GM12878 (cell line): Measurements from ENCODE around the gene RAPGEF1. TPM values are rescaled to one million over a fixed set of nuclear protein-coding genes. Genes with fewer than 3 reads are reported as not detected.

ENCODE experiments used
- BCL11A ChIP-seq: IDR thresholded peaks from 2 replicates; pipeline ENCODE4 v1.6.1; 2011; ENCODE audit warnings: low read depth, low read length
- CBFB ChIP-seq: IDR thresholded peaks from 2 replicates; pipeline ENCODE4 v1.6.1; 2016; ENCODE audit warnings: antibody characterized with exemption, low read depth
- CBX3 ChIP-seq: fragments of 200-600 bp; sonication (generic); IDR thresholded peaks from 2 replicates; pipeline ENCODE4 v1.6.1; 2016; ENCODE audit warnings: low read depth, borderline replicate concordance
- ETV6 ChIP-seq, 2 experiments: fragments of 450-650 bp in 1 of 2; IDR thresholded peaks in 1 of 2; conservative IDR thresholded peaks in 1 of 2; 2 replicates each; pipeline ENCODE4 v1.6.1; 2014; ENCODE audit warnings: antibody characterized with exemption in 1 of 2, borderline replicate concordance in 1 of 2, low read depth in 1 of 2, mild to moderate bottlenecking in 1 of 2, moderate library complexity in 1 of 2
- FOXM1 ChIP-seq: IDR thresholded peaks from 2 replicates; pipeline ENCODE4 v1.6.1; 2012; ENCODE audit warnings: low read depth, mild to moderate bottlenecking, inconsistent platforms, low read length, moderate library complexity
- HDAC6 ChIP-seq: fragments of 200-600 bp; sonication (generic); IDR thresholded peaks from one replicate; pipeline ENCODE4 v1.8.0; 2017; ENCODE audit warnings: antibody characterized with exemption; ENCODE audit not compliant: unreplicated experiment
- JUNB ChIP-seq: IDR thresholded peaks from 2 replicates; pipeline ENCODE4 v1.6.1; 2016; ENCODE audit warnings: antibody characterized with exemption, mild to moderate bottlenecking
- MXI1 ChIP-seq: fragments of 150-350 bp; IDR thresholded peaks from 2 replicates; pipeline ENCODE4 v1.6.1; 2011; ENCODE audit warnings: low read depth, mild to moderate bottlenecking, inconsistent platforms, low read length, improper control_type of control experiment
- MYB ChIP-seq: fragments of 150-350 bp; IDR thresholded peaks from 2 replicates; pipeline ENCODE4 v1.6.1; 2014; ENCODE audit warnings: mild to moderate bottlenecking, low read depth, low read length, borderline replicate concordance
- NFIC ChIP-seq: IDR thresholded peaks from 2 replicates; pipeline ENCODE4 v1.6.1; 2012; ENCODE audit warnings: low read depth, mild to moderate bottlenecking, inconsistent platforms, low read length, moderate library complexity
- NR2C2 ChIP-seq: IDR thresholded peaks from 2 replicates; pipeline ENCODE4 v1.6.1; 2011; ENCODE audit warnings: borderline replicate concordance, low read depth; ENCODE audit not compliant: control insufficient read depth, insufficient read length
- NRF1 ChIP-seq: conservative IDR thresholded peaks from 2 replicates; pipeline ENCODE4 v1.6.1; 2011; ENCODE audit warnings: mild to moderate bottlenecking, low read depth, low read length, improper control_type of control experiment
- PAX5 ChIP-seq: IDR thresholded peaks from 2 replicates; pipeline ENCODE4 v1.6.1; 2011; ENCODE audit warnings: low read depth, low read length, borderline replicate concordance
- PAX8 ChIP-seq: fragments of 450-650 bp; IDR thresholded peaks from 2 replicates; pipeline ENCODE4 v1.6.1; 2017; ENCODE audit warnings: mild to moderate bottlenecking, moderate library complexity
- RB1 ChIP-seq: fragments of 450-650 bp; formaldehyde crosslinking; IDR thresholded peaks from 2 replicates; pipeline ENCODE4 v1.6.1; 2017; ENCODE audit warnings: mild to moderate bottlenecking, borderline replicate concordance
- REST ChIP-seq: IDR thresholded peaks from 2 replicates; pipeline ENCODE4 v1.6.1; 2012; ENCODE audit warnings: mild to moderate bottlenecking, low read depth, low read length
- RFX5 ChIP-seq: IDR thresholded peaks from 2 replicates; pipeline ENCODE4 v1.6.1; 2011; ENCODE audit warnings: low read depth, low read length, improper control_type of control experiment
- SKIL ChIP-seq: fragments of 450-650 bp; IDR thresholded peaks from 2 replicates; pipeline ENCODE4 v1.6.1; 2017; ENCODE audit warnings: mild to moderate bottlenecking, low read depth, inconsistent platforms; ENCODE audit not compliant: poor library complexity, severe bottlenecking
- SMAD1 ChIP-seq: fragments of 450-650 bp; IDR thresholded peaks from 2 replicates; pipeline ENCODE4 v1.6.1; 2018; ENCODE audit warnings: mild to moderate bottlenecking, low read depth; ENCODE audit not compliant: partially characterized antibody
- SRF ChIP-seq, 2 experiments: IDR thresholded peaks; 2 replicates each; pipeline ENCODE4 v1.6.1; 2011; ENCODE audit warnings: low read depth in 2 of 2, low read length in 2 of 2, mild to moderate bottlenecking in 1 of 2, moderate library complexity in 1 of 2
- SUPT20H ChIP-seq: IDR thresholded peaks from 2 replicates; pipeline ENCODE4 v1.6.1; 2011; ENCODE audit warnings: low read depth, mild to moderate bottlenecking, low read length, moderate library complexity, borderline replicate concordance; ENCODE audit not compliant: control insufficient read depth
- ZNF24 ChIP-seq: fragments of 450-650 bp; IDR thresholded peaks from 2 replicates; pipeline ENCODE4 v1.6.1; 2017; ENCODE audit warnings: antibody characterized with exemption, mild to moderate bottlenecking
- ZNF384 ChIP-seq: IDR thresholded peaks from 2 replicates; pipeline ENCODE4 v1.6.1; 2012; ENCODE audit warnings: low read depth, mild to moderate bottlenecking, low read length, improper control_type of control experiment, borderline replicate concordance
- ZZZ3 ChIP-seq: IDR thresholded peaks from 2 replicates; pipeline ENCODE4 v1.6.1; 2011; ENCODE audit warnings: low read depth; ENCODE audit not compliant: control insufficient read depth, insufficient read length
- polyA plus RNA-seq, 11 experiments: library from polyadenylated mRNA; depleted of rRNA in 4 of 11; unstranded in 6 of 11; stranded (reverse) in 5 of 11; fragments of >200 nt; fragmentation: Nextera tagmentation in 4 of 11; fragmentation: Illumina TruSeq in 1 of 11; extraction: Ambion mirVana in 4 of 11; extraction: Trizol in 1 of 11; gene quantifications; 1 replicate in 1 of 11; 2 replicates in 10 of 11; pipeline versions ENCODE4 v1.2.1 to v1.2.3, GENCODE V29; 2011 to 2016; ENCODE audit warnings: inconsistent platforms in 2 of 11, missing spikeins in 2 of 11, low read depth in 1 of 11
- total RNA-seq, 4 experiments: library from RNA; depleted of rRNA in 3 of 4; stranded (reverse); fragments of >200 nt in 3 of 4; fragmentation: Illumina TruSeq in 1 of 4; extraction: Trizol in 1 of 4; gene quantifications; 2 replicates each; pipeline versions ENCODE4 v1.2.1 to v1.2.3, GENCODE V29; 2013 to 2021

The RAPGEF1 gene
- total and polyA plus RNA-seq, 10 of the 15 experiments (the other 5 are each of a cell fraction or from before 2014, with no cell fraction given) = 0.42 to 113 (median 45.9) TPM

DNA sequence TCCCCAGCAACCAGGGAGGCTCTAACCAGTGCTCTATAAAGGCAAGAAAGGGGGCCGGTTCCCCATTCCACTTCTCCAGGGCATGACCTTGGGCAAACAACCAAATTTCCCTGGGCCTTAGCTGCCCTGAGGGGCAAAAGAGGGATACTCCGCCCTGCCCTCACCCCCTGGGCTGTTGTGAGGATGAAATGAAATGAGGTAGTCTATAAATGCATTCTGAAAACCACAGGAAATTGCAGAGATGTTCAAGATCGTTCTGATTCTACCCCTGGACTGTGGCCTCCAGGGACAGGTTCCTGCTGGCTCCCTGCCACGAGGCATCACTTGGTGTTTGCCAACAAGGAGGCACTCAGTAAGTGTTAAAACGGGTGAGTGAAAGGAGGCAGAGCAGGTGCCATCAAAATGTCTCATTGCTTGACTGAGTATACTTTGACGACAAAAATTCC lies 5.7 kb downstream of the RAPGEF1 start (continued):
- no peak for TF ChIP-seq REST
- TF ChIP-seq NRF1 = no peak
- no peak for TF ChIP-seq CBX3
- TF ChIP-seq PAX5 = no peak
- TF ChIP-seq SUPT20H = no peak
- TF ChIP-seq NFIC = no peak
- TF ChIP-seq NR2C2 = no peak
- TF ChIP-seq BCL11A = no peak
- no peak; the same call in 1 of the 2 replicates for TF ChIP-seq CBFB
- TF ChIP-seq RFX5 = no peak
- TF ChIP-seq FOXM1 = no peak
- no peak for TF ChIP-seq ZNF384
- TF ChIP-seq ZZZ3 = no peak
- TF ChIP-seq SRF (IDR thresholded peaks at IDR 0.05; ENCODE audit: low read depth in 2 of 2, low read length in 2 of 2) = no peak
- no peak for TF ChIP-seq HDAC6
- no peak for TF ChIP-seq JUNB
- peak in 1 of 2 experiments; percentile 26; a peak in 1 of 4 replicates for TF ChIP-seq ETV6 (conservative IDR thresholded peaks at IDR 0.05 in 1 of 2, IDR thresholded peaks at IDR 0.05 in 1 of 2; ENCODE audit: borderline replicate concordance in 1 of 2, low read depth in 1 of 2)
- TF ChIP-seq MYB = no peak
- no peak for TF ChIP-seq RB1
- TF ChIP-seq PAX8 = no peak
- peak; percentile 25; the same call in 1 of the 2 replicates for TF ChIP-seq ZNF24
- TF ChIP-seq SMAD1 = peak; percentile 69
- no peak for TF ChIP-seq MXI1
- TF ChIP-seq SKIL = no peak
